Muscle of leg (tissue), 11 donors: ENCODE data around the gene NELFE. TPM values are rescaled to one million over a fixed set of nuclear protein-coding genes. Genes with fewer than 3 reads are reported as not detected.

Experiments
- DNase-seq: peaks from one replicate; pipeline ENCODE4 v3.0.0; 2013
- H3K27ac ChIP-seq: one replicate; pipeline ENCODE4 v1.5.1; 2013; ENCODE audit warnings: mild to moderate bottlenecking, low read length, control low read depth
- H3K27me3 ChIP-seq: one replicate; pipeline ENCODE4 v1.6.1; 2013; ENCODE audit warnings: low read length; ENCODE audit not compliant: control insufficient read depth, insufficient read depth
- H3K36me3 ChIP-seq: one replicate; pipeline ENCODE4 v1.6.1; 2013; ENCODE audit warnings: low read length; ENCODE audit not compliant: control insufficient read depth, insufficient read depth
- H3K4me1 ChIP-seq: one replicate; pipeline ENCODE4 v1.6.1; 2013; ENCODE audit warnings: low read length; ENCODE audit not compliant: control insufficient read depth, insufficient read depth
- H3K4me3 ChIP-seq: one replicate; pipeline ENCODE4 v1.5.1; 2013; ENCODE audit warnings: low read length, control low read depth
- H3K9me3 ChIP-seq: replicated peaks from 2 replicates; pipeline ENCODE4 v1.6.1; 2013; ENCODE audit warnings: low read depth, low read length; ENCODE audit not compliant: control insufficient read depth
- WGBS: methylation state at CpG from one replicate; pipeline ENCODE4 v1.1.5; 2013; ENCODE audit warnings: missing lambda C conversion rate; ENCODE audit not compliant: insufficient coverage; 5-methylcytosine and 5-hydroxymethylcytosine counted together
- polyA plus RNA-seq, 8 donors: library from polyadenylated mRNA; unstranded; fragments of 120-200 nt; gene quantifications; one replicate each; pipeline versions ENCODE4 v1.2.1 to v1.2.3, GENCODE V29; 2013; ENCODE audit warnings: inconsistent platforms in 1 of 8, low replicate concordance in 1 of 8; ENCODE audit not compliant: insufficient read length in 8 of 8, insufficient read depth in 1 of 8
- total RNA-seq: library from RNA; stranded (reverse); fragments of 120-200 nt; gene quantifications from one replicate; pipeline ENCODE4 v1.2.4, GENCODE V29; 2013

Gene NELFE
- total and polyA plus RNA-seq, 9 donors, result 48.9 to 72.6 (median 68.7) TPM

GRCh38 chr6:31952140-31952805, 6.5 kb downstream of the NELFE start:
- DNase-seq, result peak; percentile 54
- Histone ChIP-seq H3K9me3 (no peaks in the 10 kb centered on the region), H3K27me3 (no peaks in the 10 kb centered on the region), H3K4me1 (no peaks in the 10 kb centered on the region), H3K27ac (no peak overlapping the region), H3K36me3 (peaks cover 61% of the 10 kb centered on the region), H3K4me3 (no peak overlapping the region)
- 80% methylated on average over 2 of the region's 5 CpGs for WGBS

- no peaks in the 10 kb centered on the region for H3K9me3 ChIP-seq
- H3K27me3 ChIP-seq, result peaks cover 3% of the 10 kb centered on the region
- H3K36me3 ChIP-seq, result peaks cover 42% of the 10 kb centered on the region
- WGBS, result 86% methylated on average over 3 of the region's 7 CpGs
- H3K4me1 ChIP-seq, result peaks cover 12% of the 10 kb centered on the region
- no peak overlapping the region for H3K27ac ChIP-seq
- H3K4me3 ChIP-seq, result no peak overlapping the region
- DNase-seq, result no peak
Observed at GRCh38 chr6:31949926-31950548, 8.7 kb downstream of the NELFE start.

GRCh38 chr6:31948753-31949413, 9.9 kb downstream of the NELFE start:
- WGBS, result 84% methylated on average over 3 of the region's 6 CpGs

GRCh38 chr6:31948306-31948705, 10.5 kb downstream of the NELFE start:
- H3K36me3 ChIP-seq, result peaks cover 25% of the 10 kb centered on the region
- no peak overlapping the region for H3K27ac ChIP-seq
- peaks cover 12% of the 10 kb centered on the region for H3K4me1 ChIP-seq
- DNase-seq, result no peak
- H3K27me3 ChIP-seq, result peaks cover 8% of the 10 kb centered on the region
- 90% methylated on average over 3 of the region's 5 CpGs for WGBS
- no peak overlapping the region for H3K4me3 ChIP-seq
- no peaks in the 10 kb centered on the region for H3K9me3 ChIP-seq

More at GRCh38 chr6:31948753-31949413, 9.9 kb downstream of the NELFE start:
- Histone ChIP-seq H3K27ac (no peak overlapping the region), H3K4me1 (peaks cover 12% of the 10 kb centered on the region), H3K27me3 (peaks cover 8% of the 10 kb centered on the region), H3K36me3 (peaks cover 31% of the 10 kb centered on the region), H3K9me3 (no peaks in the 10 kb centered on the region), H3K4me3 (no peak overlapping the region)
- no peak for DNase-seq

GRCh38 chr6:31947864-31948263, 10.9 kb downstream of the NELFE start:
- Histone ChIP-seq H3K27me3 (peaks cover 8% of the 10 kb centered on the region), H3K4me3 (no peak overlapping the region), H3K27ac (no peak overlapping the region), H3K4me1 (peaks cover 12% of the 10 kb centered on the region), H3K36me3 (peaks cover 20% of the 10 kb centered on the region), H3K9me3 (no peaks in the 10 kb centered on the region)
- 78% methylated on average over 4 of the region's 4 CpGs for WGBS
- no peak for DNase-seq

GRCh38 chr6:31947070-31947675, 11.6 kb downstream of the NELFE start:
- Histone ChIP-seq H3K4me1 (peaks cover 12% of the 10 kb centered on the region), H3K27ac (no peak overlapping the region), H3K27me3 (peaks cover 12% of the 10 kb centered on the region), H3K36me3 (peaks cover 15% of the 10 kb centered on the region), H3K4me3 (no peak overlapping the region), H3K9me3 (no peaks in the 10 kb centered on the region)
- no peak for DNase-seq
- 84% methylated on average over 22 of the region's 24 CpGs for WGBS

GRCh38 chr6:31946370-31946885, 12.3 kb downstream of the NELFE start:
- H3K27ac ChIP-seq, result no peak overlapping the region
- peaks cover 12% of the 10 kb centered on the region for H3K4me1 ChIP-seq
- peaks cover 8% of the 10 kb centered on the region for H3K36me3 ChIP-seq
- no peak for DNase-seq
- H3K27me3 ChIP-seq, result peaks cover 12% of the 10 kb centered on the region
- H3K9me3 ChIP-seq, result no peaks in the 10 kb centered on the region
- no peak overlapping the region for H3K4me3 ChIP-seq
- WGBS, result 70% methylated on average over 9 of the region's 11 CpGs

- Histone ChIP-seq H3K27me3 (peaks cover 12% of the 10 kb centered on the region), H3K27ac (peak within 1 kb of the TSS; percentile 67), H3K4me1 (peaks cover 14% of the 10 kb centered on the region), H3K9me3 (no peaks in the 10 kb centered on the region), H3K36me3 (peaks cover 1% of the 10 kb centered on the region), H3K4me3 (no peak within 1 kb of the TSS)
- DNase-seq, result peak; percentile 64
- 42% methylated on average over 11 of the region's 11 CpGs for WGBS
Observed at GRCh38 chr6:31945507-31946369, 13.0 kb downstream of the NELFE start, which contains the start of gene CFB. CFB (plus strand) TSS chr6:31946095; CDS start chr6:31946222, 127 bp downstream.

GRCh38 chr6:31945154-31945506, 13.6 kb downstream of the NELFE start:
- H3K4me3 ChIP-seq, result no peak overlapping the region
- WGBS, result 63% methylated on average over 9 of the region's 9 CpGs
- H3K4me1 ChIP-seq, result peaks cover 15% of the 10 kb centered on the region
- no peaks in the 10 kb centered on the region for H3K9me3 ChIP-seq
- no peaks in the 10 kb centered on the region for H3K36me3 ChIP-seq
- peak overlapping the region; percentile 44 for H3K27ac ChIP-seq
- peaks cover 12% of the 10 kb centered on the region for H3K27me3 ChIP-seq
- DNase-seq, result no peak
